ENCODE results near the gene NPPC.
"Not testable (repeated sequence)": the region's sequence is repeated elsewhere in the genome, so short reads cannot be mapped to it uniquely, and the experiment has no call there.

NPPC gene, protein sequence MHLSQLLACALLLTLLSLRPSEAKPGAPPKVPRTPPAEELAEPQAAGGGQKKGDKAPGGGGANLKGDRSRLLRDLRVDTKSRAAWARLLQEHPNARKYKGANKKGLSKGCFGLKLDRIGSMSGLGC

DNA sequence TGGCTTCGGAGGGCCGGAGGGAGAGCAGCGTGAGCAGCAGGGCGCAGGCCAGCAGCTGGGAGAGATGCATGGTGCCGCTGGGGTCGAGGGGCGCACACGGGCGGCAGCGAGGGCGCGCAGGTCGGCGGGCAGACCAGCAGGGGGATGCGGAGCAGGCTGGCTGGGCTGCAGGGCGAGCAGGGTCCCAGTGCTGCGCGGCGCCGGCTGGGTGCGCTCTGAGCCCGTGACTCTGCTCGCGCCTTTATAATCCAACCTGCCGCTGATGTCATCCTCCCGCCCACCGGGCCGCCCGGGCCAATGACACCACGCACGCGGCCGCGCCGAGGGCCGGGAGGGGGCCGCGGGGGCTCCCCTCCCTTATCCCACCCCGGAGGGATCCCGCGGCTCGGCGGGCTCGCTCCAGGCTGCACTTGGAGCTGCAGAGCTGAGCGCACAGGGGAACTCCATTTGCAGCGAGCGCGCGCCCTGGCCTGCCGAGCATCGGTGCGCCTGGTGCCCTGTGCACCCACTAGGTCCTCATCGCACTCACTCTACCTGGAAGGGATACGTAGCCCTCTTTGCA lies at the start of gene NPPC:
Gene NPPC, minus strand, starts transcription at position 217 of the 562 bp plus-strand sequence. Its CDS starts 147 bp downstream, at position 70.
- DNase-seq: peak; percentile 31 to 38

DNA sequence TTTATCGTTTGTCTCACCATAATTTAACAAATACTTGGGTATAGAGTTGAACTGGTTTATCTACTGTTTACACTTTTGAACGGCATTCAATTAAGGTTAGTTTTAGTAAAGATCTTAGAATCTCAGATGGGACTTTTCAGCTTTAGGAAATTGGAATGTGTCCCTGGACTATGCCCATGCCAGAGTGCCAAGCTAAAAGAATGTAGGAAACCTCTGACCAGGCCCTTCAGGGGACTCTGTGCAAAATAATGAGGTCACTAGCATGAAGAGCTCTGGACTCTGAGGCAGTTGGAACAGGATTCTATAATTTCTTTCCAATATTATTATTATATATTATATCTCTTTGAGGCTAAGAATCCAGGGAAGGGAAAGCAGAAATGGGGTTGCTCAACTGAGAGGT lies 48.8 kb upstream of the NPPC start:
- DNase-seq: no peak

DNA sequence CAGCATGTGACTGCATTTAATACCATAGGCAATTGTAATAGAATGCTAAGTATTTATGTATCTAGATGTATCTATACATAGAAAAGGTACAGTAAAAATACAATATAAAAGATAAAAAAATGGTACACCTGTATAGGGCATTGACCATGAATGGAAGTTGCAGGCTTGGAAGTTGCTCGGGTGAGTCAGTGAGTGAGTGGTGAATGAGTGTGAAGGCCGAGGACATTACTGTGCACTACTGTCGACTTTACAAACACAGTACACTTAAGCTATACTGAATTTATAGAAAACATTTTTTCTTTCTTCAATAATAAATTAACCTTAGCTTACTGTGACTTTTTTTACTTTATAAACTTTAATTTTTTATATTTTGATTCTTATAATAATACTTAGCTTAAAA lies 44.3 kb upstream of the NPPC start:
- DNase-seq: no peak

DNA sequence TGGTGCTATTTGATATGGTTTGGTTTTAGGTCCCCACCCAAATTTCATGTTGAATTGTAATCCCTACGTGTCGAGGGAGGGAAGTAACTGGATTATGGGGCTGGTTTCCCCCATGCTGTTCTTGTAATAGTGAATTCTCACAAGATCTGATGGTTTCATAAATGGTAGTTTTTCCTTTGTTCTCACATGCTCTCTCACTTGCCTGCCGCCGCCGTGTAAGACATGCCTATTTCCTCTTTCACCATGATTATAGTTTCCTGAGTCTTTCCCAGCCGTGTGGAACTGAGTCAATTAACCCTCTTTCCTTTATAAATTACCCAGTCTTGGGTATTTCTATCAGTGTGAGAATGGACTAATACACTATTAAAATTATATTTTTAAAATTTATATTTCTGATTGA lies 42.6 kb upstream of the NPPC start:
- DNase-seq: no peak

DNA sequence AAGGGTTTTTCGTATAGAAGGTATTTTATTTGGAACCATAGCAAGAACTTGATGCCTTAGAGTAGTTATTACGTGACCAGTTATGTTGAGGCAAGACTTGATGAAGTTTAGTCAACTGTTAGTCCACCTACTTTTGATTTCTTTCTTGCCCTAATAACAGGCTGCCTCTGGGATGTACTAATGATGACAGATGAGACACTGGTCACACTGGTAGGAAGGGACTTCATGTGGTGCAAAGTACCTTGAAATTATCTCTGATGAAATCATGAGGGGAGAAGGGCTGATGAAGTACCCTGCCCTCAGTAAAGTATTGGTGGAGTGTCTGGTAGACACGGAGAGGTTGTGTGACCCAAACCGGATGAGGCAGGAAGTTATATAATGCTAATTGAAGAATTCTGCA lies 40.7 kb upstream of the NPPC start:
- peak; percentile 62 to 64 for DNase-seq

DNA sequence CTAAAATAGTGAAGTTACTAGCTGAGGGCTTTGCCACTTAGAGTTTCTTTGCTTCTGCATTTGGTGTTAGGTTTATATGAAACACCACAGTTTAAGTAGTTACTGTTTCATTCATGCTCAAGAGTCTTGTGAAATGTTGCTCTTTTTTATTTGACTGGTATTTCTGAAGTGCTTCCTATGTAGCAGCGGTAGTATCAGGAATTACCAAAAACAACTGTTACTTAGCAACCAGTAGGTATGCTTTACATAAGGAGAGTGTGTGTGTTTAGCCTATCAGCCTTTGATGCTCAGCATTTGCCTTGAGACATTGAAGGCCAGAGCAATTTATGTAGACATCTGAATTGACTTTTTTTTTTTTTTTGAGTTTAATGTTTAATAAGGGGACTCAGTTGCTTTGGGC lies 38.9 kb upstream of the NPPC start:
- peak; percentile 10 to 30 for DNase-seq

DNA sequence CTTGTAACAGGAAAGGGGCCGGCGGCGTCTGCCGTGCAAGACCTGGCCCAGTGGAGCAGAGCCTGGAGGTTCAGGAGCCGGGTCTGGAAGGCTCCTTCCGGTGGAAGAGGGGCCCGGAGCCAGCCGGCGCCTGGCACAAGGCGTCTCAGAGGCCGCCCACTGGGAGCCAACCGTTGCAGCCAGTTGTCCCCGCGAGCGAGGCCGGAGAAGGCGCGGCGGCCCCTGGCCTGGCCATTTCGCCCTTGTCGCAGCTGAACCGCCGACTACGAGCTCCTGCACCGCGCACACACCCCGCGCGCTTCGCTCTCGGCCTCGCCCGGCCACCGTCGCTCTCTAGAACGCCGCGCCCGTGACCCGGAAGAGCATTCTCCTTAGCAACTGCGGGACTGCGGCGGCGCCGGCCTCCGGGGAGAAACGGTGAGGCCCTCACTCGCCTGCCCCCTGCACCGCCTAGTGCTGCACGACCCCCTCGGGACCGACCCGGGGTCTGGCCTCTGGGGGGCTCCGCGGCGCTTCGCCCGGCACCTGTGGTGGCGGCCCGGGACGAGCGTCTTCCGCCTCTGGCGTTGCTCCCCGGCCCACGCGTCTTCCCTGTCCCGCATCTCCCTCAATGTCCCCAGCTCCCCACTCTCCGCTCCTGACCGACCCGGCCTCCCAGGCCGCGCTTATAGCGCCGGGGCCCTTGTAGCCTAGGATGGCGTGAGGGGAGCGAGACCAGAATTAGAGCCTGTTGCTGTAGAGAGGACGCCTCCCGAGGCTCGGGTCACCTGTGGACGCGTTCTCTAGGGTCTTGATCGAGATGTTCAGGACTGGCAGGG lies 35.4 kb upstream of the NPPC start, which contains the start of gene DIS3L2:
Gene DIS3L2, plus strand, starts transcription at position 365 of the 818 bp plus-strand sequence. CDS start 53,215 bp downstream, outside the sequence.
- peak; percentile 68 to 79 for DNase-seq

DNA sequence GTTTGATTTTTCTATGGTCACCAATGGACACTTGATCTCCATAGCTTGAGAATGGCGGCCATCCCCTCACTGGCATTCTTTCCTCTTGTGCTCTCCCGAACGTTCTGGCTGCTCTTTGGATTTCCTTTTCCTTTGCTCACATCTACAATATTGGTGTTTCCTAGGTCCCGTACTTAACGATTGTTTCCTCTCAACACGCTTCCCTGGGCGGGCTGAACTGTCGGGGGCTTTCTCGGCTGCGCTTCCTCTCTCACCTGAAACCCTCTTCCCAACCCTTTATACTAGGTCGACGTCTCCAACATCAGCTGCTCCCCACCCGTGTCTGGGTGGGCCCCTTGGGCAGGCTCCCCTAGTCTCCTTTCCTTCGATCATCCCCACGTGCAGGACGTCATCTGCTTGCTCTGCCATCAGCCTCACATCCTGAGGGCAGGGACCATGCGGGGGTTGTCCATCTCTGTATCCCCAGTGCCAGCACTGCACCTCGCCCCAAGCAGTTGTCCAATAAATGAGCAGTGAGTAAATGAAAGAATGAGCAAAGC lies 34.7 kb upstream of the NPPC start:
- DNase-seq: no peak

DNA sequence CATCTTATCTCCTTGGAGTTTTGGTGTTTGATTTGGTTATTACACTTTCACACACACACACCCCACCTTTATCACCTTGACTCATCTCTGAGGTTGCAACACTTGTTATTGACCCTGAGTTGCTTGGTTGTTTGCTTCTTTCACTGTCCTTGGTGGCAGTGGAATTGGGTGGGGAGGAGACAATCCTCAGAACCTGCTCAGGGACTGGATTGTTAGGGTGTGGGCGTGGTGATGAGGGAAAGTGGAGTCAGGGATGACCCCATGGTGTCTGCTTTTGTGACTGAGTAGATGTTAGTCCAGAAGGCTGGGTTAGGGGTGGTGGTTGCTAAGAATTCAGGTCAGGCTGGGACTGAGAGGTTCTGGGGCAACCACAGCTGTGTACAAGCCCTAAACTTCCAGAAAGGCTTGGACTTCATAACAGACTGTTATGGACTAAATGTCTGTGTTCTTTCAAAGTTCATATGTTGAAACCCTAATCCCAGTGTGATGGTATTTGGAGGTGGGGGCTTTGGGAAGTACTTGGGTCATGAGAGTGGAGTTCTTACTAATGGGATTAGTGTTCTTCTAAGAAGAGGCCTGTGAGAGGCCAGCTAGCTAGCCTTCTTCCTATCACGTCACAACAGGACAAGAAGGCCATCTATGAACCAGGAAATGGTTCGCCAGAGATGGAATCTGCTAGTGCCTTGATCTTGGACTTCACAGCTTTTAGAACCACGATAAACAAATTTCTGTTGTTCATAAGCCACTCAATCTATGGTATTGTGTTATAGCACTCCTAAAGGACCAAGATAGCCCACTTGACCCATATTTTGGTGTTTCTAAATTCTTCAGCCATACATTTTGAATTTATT lies 31.9 kb upstream of the NPPC start:
- DNase-seq: no peak

DNA sequence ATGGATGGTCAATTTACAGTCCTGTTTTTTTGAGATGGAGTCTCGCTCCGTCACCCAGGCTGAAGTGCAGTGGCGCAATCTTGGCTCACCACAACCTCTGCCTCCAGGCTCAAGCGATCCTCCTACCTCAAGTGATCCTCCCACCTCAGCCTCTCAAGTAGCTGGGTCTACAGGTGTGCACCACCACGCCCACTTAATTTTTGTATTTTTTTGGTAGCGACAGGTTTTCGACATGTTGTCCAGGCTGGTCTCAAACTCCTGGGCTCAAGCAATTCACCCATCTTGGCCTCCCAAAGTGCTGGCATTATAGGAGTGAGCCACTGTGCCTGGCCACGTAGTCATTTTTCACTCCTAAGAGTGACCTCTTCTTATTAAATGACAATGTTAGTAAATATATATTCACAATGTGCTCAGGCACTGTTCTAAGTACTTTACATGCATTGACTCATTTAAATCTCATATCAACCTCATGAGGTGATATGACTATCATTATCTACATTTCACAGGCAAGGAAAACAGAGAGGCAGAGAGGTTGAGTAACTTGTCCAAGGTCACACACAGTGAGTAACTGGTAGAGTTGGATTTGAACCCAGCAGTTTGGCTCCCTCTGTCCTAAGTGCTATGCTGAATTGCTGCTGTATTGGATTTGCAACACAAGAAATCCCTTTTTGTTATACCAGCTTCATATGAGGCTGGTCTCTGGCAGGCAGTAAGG lies 29.7 kb upstream of the NPPC start:
- no peak for DNase-seq

DNA sequence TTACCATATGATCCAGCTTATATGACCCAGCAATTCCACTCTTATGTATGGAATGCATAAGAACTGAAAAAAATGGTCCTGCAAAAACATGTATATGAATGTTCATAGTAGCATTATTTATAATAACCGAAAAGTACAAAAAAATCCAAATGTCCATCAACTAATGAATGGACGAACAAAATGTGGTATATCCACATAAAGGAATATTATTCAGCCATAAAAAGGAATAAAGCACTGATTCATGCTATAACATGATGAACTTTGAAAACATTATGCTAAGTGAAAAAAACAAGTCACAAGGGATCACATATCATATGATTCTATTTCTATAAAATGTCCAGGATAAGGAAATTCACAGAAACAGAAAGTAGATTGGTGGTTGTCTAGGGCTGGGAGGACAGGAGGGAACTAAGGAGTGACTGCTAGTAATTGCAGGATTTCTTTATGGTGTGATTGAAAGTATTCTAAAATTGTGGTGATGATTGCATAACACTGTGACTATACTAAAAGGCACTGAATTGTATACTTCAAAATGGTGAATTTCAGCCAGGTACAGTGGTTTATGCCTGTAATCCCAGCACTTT lies 25.3 kb upstream of the NPPC start:
- DNase-seq: no peak

DNA sequence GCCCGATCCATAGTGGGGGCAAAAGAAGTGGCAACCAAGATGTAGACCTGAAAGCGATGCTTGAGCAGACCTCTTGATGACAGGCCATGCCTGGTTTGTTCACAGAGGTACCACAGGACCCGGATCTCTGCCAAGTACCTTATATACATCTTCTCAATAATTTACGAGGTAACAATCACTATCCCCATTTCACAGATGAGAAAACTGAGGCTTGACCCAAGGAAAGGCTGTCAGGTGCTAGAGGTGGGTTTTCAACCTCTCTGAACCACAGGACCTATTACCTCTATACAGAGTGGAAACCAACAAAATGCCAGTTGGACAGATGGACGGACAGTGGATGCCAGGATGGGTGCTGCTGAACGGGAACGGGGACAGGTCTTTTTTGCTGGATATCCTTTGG lies 21.5 kb upstream of the NPPC start:
- DNase-seq: no peak

DNA sequence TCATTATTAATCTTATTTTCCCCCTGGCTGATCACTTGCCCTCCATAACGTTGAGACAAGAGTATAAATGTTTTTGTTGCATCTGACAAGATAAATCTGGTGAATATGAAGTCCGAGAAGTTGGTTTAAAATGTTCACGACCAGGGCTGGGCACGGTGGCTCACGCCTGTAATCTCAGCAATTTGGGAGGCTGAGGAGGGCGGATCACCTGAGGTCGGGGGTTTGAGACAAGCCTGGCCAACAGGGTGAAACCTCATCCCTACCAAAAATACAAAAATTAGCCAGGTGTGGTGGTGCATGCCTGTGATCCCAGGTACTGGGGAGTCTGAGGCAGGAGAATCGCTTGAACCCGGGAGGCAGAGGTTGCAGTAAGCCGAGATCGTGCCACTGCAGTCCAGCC lies 20.9 kb upstream of the NPPC start:
- not testable (repeated sequence) for DNase-seq

DNA sequence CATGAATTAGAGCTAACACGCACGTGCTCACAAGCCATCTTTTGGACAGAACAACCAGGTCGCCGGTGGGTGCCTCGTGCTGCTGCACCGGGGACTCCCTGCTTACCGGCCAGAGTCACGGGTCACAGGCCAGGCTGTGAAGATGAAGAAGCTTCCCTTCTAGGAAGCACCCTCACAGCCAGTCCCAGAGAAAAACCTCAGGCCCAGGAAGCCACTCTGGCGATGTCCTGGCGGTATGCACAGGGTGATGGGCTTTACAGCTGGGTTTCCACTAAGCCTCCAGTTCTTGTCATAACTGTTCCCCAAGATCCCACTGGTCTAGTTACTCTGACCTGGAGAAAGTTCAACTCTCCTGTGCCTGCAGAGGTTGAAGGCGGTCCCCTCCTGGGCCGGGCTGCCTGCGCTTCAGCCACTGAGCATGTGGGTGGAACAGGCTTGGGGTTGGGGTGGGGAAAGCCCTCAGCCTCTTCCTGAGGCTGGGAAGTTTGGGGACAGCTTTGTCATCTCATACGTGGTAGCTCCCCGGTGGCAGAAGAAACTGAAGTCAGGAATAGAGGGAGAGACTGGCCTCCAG lies 20.1 kb upstream of the NPPC start:
- DNase-seq: no peak

DNA sequence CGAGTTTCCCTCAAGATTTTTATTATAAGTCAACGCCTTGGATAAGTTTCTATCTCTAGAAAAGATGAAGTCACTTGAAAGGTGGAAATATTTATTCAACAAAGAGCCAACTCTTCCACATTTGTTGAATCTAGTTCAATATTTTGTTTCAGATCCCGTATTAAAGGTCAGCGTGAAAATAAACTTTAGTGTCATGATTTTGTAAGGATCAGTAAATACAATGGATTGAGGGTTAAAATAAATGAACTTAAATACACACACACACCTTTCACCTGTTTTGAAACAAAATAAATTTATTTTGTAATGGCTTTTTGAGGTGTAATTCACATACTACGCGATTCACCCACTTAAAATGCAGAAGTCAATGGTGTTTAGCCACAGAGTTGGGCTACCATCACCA lies 16.0 kb upstream of the NPPC start:
- DNase-seq: no peak

DNA sequence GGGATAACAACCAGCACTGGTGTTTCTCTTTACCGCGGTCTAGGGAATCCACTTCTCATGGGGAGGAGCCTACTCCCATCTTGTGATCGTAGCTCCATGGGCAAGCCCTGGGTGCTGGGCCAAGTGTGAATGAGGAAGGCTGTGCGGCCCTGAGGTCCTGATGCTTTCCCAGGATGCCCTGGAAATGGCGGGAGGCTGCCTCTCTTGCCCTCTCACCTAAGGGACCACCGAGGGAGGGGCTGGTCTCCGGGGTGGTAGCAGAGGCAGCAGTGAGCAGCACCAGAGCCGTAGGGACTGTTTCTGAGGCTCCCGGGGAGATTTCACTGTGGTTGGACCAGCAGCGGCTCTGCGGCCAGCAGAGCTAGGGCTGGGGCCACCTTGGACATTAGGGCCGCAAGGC lies 15.5 kb upstream of the NPPC start:
- DNase-seq: no peak

DNA sequence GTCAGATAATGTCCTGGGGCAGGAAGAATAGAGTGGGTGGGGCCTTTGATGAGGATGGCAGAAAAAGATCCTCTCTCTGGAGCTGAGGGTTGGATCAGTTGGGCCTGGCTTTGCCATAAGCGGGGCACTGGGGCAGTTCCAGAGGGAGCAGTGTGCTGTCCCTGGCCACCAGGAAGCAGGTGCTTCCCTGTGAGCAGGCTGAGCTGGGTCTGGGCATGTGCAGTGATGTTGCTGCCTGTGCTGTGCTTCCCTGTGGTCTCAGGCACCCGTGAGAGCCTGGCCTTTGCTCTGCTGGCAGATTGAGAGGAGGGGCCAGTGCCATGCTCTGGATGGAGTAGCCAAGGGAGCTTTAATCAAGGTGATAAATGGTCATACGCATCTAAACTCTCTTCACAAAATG lies 14.6 kb upstream of the NPPC start:
- DNase-seq: no peak

DNA sequence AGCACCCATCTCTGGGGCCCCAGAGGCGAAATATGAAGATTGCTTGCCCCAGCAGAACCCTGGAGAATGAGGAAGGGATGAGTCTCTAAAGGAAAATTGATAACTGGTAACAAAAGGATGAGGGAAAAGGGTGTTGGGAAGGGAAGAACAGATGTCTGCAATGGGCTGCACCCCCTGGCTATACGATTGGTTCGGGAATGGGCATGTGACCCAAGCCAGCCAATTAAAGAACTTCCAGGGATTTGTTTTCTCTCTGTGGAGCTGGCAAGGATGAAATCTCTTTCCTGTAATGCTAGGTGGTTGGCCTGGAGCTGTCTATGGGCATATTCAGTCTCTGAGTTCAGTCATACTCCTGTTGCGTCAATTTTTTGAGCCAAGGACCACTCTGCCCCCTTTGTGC lies 12.8 kb upstream of the NPPC start:
- no peak for DNase-seq

DNA sequence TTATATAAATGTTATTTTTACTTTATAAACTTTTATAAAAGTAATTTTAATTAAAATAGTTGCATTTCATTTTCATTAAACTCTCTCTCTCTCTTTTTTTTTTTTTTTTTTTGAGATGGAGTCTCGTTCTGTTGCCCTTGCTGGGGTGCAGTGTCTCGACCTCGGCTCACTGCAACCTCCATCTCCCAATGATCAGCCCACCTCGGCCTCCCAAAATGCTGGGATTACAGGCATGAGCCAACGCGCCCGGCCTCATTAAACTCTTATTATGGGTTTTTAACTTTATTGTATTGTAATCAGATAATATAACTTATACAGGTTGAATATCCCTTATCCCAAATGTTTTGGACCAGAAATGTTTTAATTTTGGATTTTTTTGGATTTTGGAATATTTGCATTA lies 10.9 kb upstream of the NPPC start:
- DNase-seq: no peak

DNA sequence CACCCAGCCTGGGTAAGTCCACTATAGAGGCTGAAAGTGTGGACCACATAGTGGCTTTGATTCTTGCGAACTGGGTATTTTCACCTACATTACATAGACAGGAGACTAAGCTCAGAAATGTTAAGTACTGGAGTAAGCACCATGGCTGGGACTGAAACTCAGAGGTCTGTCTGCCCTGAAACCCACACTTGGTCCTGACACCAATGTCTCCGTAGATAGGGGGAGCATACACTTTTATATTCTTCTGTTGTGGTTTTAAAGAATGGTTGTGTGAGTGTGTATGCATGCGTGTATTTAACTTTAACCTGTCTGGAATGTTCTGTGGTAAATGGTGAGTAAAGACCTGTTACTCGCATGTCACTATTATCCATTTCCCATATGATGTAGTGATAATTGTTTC lies 10.3 kb upstream of the NPPC start:
- DNase-seq: no peak

DNA sequence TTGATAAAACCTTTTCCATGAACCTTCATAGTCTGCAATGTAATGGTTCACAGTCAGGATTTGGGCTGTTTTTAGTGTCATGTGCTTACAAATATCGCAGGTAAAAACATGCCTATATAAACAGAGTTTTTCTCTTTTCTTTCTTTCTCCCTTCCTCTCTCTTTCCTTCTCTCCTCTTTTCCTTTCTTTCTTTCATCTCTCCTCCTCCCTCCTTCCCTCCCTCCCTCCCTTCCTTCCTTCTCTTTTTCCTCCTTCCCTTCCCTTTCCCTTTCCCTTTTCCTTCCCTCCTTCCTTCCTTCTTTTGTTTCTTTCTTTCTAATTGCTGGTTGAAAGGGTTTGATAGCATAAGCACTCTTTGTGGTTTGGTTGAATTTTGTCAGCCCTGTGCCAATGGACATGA lies 9.6 kb upstream of the NPPC start:
- no peak for DNase-seq

DNA sequence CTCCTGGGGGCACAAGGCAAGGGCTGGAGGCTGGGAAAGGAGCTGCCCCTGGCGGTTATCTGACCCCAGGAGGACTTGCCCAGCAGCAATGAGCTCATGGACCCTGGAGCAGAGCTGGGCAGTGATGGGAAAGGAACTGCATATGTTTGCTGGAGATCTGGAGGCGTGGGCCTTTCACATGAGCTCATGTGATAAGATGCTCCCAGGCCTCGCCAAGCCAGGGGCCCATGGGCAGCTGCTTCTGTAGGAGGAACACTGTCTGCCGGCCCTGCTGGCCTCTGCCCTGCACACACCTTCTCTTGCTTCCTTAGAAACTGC lies 9.0 kb upstream of the NPPC start:
- DNase-seq: no peak

Data from AML-193 (cell line).